ENCODE data around the gene MYOCD. TPM values are rescaled to one million over a fixed set of nuclear protein-coding genes. Genes with fewer than 3 reads are reported as not detected.

MYOCD gene
- total and polyA plus RNA-seq, 9 donors, result 2.3 to 44.4 (median 9.1) TPM

GRCh38 chr17:12619459-12620199 lies 46.1 kb upstream of the MYOCD start:
- WGBS, 3 donors, result 16 to 33% (median 24%) methylated on average over 7 of the region's 7 CpGs
- DNase-seq, result peak; percentile 43 to 76 (median 67)
- H3K4me3 ChIP-seq, result no peak overlapping the region
- no peak for TF ChIP-seq POLR2A (IDR thresholded peaks at IDR 0.05)
- TF ChIP-seq CTCF (IDR thresholded peaks at IDR 0.05), result no peak
- TF ChIP-seq EP300 (IDR thresholded peaks at IDR 0.05), result no peak
- intact Hi-C loops (cut with DNase I), result no loop called here
- peaks cover 8% of the 10 kb centered on the region for H3K4me1 ChIP-seq (ENCODE audit: insufficient read depth)
- H3K27ac ChIP-seq, result peak overlapping the region in 1 of 2 donors; percentile 58
- H3K27me3 ChIP-seq, result no peaks in the 10 kb centered on the region
- H3K36me3 ChIP-seq, result no peaks in the 10 kb centered on the region
- no peaks in the 10 kb centered on the region for H3K9me3 ChIP-seq

- no peak for TF ChIP-seq POLR2A (IDR thresholded peaks at IDR 0.05)
- Histone ChIP-seq H3K4me1 (ENCODE audit: insufficient read depth) (peaks cover 8% of the 10 kb centered on the region), H3K27ac (peak overlapping the region in 1 of 2 donors; percentile 38)
Observed at GRCh38 chr17:12620200-12620720, 45.4 kb upstream of the MYOCD start.

GRCh38 chr17:12622726-12623125 lies 43.0 kb upstream of the MYOCD start:
- Histone ChIP-seq H3K27me3 (no peaks in the 10 kb centered on the region), H3K4me1 (ENCODE audit: insufficient read depth) (peaks cover 16% of the 10 kb centered on the region), H3K4me3 (no peak overlapping the region), H3K9me3 (no peaks in the 10 kb centered on the region), H3K27ac (peak overlapping the region in 1 of 2 donors; percentile 10), H3K36me3 (no peaks in the 10 kb centered on the region)
- peak; percentile 39 to 71 (median 47) for DNase-seq
- intact Hi-C loops (cut with DNase I), result loop anchor here in 1 of 4 donors (1.0 kb wide), 1 partner anchor 16 kb away; no protein-coding TSS in a partner anchor
- TF ChIP-seq POLR2A (IDR thresholded peaks at IDR 0.05) (no peak), CTCF (IDR thresholded peaks at IDR 0.05) (no peak), EP300 (IDR thresholded peaks at IDR 0.05) (peak; percentile 32)
- WGBS, 3 donors, result 4 to 14% (median 4%) methylated on average over 11 of the region's 11 CpGs

More at GRCh38 chr17:12620200-12620720, 45.4 kb upstream of the MYOCD start:
- no peaks in the 10 kb centered on the region for H3K9me3 ChIP-seq
- no peak for DNase-seq
- no peak overlapping the region for H3K4me3 ChIP-seq
- H3K36me3 ChIP-seq, result no peaks in the 10 kb centered on the region
- intact Hi-C loops (cut with DNase I), result no loop called here
- H3K27me3 ChIP-seq, result no peaks in the 10 kb centered on the region
- 14 to 36% (median 17%) methylated on average over 5 of the region's 5 CpGs for WGBS, 3 donors

GRCh38 chr17:12623220-12623848 lies 42.4 kb upstream of the MYOCD start:
- no peaks in the 10 kb centered on the region for H3K27me3 ChIP-seq
- DNase-seq, result peak in 2 of 5 donors; percentile 15 to 42
- peaks cover 16% of the 10 kb centered on the region for H3K4me1 ChIP-seq (ENCODE audit: insufficient read depth)
- no peak overlapping the region for H3K4me3 ChIP-seq
- no peaks in the 10 kb centered on the region for H3K36me3 ChIP-seq
- intact Hi-C loops (cut with DNase I), result loop anchor here in 1 of 4 donors (1.0 kb wide), 1 partner anchor 15 kb away; no protein-coding TSS in a partner anchor
- TF ChIP-seq CTCF (IDR thresholded peaks at IDR 0.05) (no peak), EP300 (IDR thresholded peaks at IDR 0.05) (no peak), POLR2A (IDR thresholded peaks at IDR 0.05) (no peak)
- H3K27ac ChIP-seq, result peak overlapping the region in 1 of 2 donors; percentile 10
- no peaks in the 10 kb centered on the region for H3K9me3 ChIP-seq
- 38 to 55% (median 45%) methylated on average over 16 of the region's 16 CpGs for WGBS, 3 donors

Data from ovary (tissue), 9 donors.